ENCODE measurements around the gene FAF1.

The FAF1 gene

DNA sequence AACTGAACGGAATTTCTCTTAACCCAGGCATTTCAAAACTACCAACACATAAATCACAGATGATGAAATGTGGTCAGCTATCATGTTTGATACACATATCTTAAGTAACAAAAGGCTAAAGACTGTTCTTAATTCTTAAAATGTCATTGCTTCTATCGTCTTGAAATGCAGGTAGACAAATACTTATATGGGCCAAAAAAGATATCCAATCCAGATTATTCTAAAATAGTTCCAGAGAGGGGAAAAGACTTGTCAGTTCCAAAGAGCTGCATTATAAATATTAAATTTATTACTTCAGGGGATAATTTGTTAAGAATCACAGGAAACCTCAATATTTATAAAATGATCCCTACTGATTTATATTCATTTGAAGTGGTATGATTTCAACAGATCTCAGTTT, 259.4 kb downstream of the FAF1 start:
- no peak for DNase-seq (ENCODE audit: low spot score)

GRCh38 chr1:50700214-50700613, 259.9 kb downstream of the FAF1 start:
- no peak for DNase-seq (ENCODE audit: low spot score)

DNA sequence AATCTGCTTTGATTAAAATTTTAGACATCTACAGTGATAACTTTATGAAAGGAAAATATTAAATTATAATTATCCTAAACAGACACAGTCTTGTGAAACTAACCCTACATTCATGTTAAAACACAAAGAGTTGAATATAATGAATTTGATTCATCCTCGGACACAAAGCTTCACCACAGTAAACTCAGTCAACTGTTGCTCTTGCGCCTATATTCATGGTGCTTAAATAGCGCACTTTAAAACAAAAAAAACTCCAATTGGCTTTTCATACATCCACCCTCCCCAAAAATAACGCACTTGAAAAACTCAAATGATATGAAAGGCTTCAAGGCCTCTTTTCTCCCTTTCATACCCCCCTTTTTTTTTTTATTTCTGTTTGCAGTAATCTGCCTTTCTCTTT, 260.3 kb downstream of the FAF1 start:
- no peak for DNase-seq (ENCODE audit: low spot score)

GRCh38 chr1:50697440-50698421, 262.3 kb downstream of the FAF1 start:
- no peak for DNase-seq (ENCODE audit: low spot score)

- DNase-seq (ENCODE audit: low spot score) = no peak
Measured at GRCh38 chr1:50693829-50694228, 266.2 kb downstream of the FAF1 start.

DNA sequence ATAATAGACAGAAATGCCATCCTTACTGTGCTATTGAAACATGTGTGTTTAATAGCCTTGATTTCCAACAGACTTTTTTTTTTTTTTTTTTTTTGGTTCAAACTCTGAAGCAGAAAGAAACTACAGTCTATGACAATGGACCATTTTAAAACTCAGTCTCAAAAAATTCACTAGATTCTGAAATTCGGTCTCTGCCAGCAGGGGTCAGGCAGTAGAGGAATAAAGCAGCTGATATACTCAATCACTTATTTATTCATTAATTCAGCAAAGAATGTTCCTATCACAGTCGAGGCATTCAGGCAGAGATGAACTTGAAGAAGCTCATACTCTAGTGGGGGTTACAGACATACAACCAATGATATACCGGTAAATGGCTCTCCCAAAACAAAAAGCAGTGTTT, 275.9 kb downstream of the FAF1 start:
- DNase-seq (ENCODE audit: low spot score) = no peak

- no peak for DNase-seq (ENCODE audit: low spot score)
Measured at GRCh38 chr1:50681931-50682330, 278.1 kb downstream of the FAF1 start.

GRCh38 chr1:50667710-50668356, 292.2 kb downstream of the FAF1 start:
- no peak for DNase-seq (ENCODE audit: low spot score)

DNA sequence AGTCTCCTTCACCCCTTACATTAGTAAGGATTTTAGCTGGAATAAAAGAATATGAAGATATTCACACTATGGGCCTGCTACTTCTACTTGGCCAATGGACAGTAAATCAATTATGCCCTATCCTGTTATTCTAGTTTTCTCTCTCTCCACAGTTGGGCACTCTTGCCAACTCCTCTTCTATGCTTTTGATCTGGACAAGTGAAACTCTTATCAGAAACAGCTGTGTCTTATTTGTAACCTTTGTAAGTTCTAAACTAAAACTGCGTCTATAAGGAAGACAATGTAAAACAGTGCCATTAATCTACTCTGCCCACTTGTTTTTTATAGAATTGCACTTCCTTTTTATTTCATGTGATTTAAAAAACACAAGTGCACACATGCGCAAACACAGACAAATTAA, 292.8 kb downstream of the FAF1 start:
- no peak for DNase-seq (ENCODE audit: low spot score)

GRCh38 chr1:50666849-50667248, 293.2 kb downstream of the FAF1 start:
- DNase-seq (ENCODE audit: low spot score) = no peak

DNA sequence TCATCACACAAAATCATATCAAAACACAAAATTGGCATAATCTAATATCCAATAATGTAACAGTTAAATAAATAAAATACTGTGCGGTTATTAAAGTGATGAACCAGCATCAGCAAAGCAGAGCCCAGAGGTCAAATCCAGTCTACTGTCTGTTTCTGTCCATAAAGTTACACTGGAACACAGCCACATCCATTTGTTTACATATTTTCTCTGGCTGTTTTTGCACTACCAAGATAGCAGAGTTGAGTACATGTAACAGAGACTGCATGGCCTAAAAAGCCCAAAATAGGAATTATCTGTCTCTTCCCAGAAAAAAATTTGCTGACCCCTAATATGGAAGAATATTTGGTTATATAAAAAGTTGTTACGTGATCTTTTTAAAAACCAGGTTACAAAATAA, 294.7 kb downstream of the FAF1 start:
- DNase-seq (ENCODE audit: low spot score) = no peak

DNA sequence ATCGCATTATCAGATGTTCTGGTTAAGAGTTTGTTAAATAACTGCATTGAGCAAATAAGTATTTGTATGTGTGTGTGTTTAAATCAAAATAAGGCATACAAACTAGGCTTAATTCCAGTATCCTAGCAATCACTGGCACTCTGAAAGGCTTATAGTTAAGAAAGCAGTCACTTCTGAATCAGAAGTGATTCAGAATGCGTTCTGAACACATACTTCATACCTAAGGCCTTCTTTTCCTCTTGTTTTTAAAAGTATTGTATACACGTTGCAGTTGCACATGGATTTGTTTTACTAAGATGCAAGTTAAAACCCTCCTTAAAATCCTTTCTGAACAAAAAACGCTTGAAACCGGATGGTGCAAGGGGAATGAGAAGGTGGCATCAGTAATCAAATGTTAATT, 298.4 kb downstream of the FAF1 start:
- DNase-seq (ENCODE audit: low spot score) = no peak

- DNase-seq (ENCODE audit: low spot score) = no peak
Measured at GRCh38 chr1:50659107-50659662, 300.9 kb downstream of the FAF1 start.

DNA sequence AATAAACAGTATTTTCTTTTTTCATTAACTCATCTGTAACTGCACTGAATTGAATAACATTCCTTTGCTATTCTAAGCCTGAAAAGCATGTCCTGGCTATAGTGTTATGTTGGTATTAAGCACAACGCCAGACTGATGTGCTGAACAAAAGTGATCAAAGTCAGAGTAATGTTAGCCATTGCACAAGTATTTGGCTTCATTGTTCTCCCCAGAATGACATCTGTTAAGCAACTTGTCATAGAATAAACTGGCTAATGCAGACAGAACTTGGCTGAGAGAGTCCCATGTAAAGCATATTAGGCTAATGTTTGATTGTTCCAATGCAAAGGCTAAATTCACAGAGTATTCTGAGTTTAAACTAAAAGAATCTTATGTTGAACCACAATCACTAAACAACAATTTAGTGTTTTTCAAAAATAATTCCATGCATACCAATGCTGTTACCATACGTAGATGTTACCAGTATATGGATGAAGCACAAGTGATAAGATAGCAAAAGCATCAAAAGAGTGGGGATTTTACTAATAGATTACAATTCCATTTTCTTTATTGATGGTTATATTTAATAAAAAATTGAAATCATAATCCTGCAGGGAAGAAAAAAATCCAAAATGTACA, 301.5 kb downstream of the FAF1 start:
- no peak for DNase-seq (ENCODE audit: low spot score)

- DNase-seq (ENCODE audit: low spot score) = no peak
Measured at GRCh38 chr1:50656931-50657330, 303.1 kb downstream of the FAF1 start.

DNA sequence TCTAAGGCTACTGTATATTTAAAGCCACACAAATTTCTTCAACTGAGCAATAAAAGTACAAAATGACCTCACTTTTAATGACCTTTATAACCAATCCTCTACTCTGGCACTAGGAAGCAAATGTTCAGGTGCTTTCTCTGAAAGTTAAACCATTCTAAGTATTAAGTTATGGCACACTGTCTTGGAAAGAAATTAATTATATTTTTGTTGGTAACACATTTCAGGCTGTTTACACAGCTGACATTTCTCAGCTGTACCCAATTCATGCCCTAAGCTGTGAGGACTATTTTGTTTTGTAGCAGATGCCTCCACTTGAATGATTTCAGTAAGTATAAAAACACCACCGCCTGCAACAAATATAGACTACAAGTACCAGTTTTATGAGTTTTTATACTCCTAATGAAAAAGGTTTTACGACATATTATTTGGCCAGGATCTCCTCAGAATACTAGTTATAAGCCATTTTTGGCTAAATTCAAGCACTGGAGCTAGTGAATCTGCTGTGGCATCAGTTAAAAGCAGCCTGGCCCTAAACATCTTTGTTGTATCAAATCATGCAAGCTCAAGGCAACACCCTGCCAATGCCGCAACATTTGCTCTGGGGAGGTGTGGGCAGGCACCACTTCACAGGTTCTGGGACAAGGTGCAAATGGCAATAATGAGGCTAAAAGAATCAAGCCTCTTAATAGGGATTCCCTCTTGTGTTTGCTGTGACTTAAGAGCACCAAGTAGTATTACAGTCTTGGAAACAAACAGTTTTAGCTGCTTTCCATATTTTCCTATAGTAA, 308.4 kb downstream of the FAF1 start:
- DNase-seq (ENCODE audit: low spot score) = no peak

DNA sequence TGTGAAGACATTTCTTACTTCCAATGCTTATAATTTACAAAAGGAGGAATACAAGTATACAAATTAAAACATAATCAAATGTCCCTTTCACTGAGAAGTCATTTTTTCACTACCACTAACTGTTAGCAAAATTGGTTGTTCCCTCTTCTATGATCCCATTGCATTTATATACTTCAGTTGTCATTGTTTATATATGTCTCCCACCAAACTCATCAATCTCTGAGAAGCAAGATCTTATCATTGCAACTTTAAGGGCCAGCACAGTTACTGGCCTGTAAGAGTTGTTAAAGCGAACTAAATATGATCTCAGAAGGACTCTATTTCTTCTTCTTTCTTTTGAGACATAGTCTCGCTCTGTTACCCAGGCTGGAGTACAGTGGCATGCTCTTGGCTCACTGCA, 313.5 kb downstream of the FAF1 start:
- DNase-seq (ENCODE audit: low spot score) = no peak

DNA sequence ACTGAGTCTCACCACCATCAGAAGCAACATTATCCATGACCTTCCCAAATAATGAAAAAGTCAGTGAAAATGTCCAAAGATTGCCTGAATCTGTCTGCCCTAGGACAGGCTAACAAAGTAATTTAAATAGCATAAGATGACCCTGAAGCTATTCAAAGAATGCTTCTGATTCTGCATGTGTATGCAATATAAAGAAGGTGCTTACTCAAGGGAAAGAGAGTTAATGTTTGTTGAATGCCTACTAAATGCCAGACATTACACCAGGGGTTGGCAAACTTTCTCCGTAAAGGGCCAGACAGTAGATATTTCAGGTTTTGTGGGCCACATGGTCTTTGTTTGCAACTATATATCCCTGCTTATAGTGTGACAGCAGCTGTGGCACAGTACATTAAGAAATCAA, 314.9 kb downstream of the FAF1 start:
- no peak for DNase-seq (ENCODE audit: low spot score)

DNA sequence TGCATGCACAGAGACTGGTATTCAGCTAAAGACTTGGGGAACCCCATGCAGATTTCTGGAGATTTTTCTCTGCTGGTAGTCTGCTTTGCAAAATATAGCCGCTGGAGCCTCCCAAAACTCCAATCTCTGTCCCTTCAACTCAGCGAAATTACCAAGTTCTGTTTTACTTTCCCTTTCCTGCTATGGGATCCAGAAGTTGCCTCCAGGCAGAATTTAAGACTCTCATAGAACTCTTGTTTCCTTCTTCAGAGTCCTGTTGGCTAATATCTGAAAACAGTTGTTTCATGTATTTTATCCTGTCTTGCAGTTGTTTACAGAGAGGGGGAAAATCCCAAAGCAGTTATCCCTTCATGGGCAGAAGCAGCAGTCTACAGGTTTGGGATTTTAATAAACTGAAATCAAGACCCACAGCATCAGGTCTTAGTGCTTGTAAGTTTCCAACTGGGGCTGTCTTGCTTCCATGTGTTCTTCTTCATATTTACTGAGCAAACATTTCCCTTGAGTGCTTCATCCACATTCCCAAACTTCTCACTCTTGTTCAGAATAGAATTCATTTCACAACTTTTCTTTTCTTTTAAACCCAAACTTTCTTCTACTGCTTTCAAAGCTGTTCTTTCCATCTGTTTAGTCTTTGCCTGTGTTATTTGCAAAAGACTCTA, 315.5 kb downstream of the FAF1 start:
- no peak for DNase-seq (ENCODE audit: low spot score)

DNA sequence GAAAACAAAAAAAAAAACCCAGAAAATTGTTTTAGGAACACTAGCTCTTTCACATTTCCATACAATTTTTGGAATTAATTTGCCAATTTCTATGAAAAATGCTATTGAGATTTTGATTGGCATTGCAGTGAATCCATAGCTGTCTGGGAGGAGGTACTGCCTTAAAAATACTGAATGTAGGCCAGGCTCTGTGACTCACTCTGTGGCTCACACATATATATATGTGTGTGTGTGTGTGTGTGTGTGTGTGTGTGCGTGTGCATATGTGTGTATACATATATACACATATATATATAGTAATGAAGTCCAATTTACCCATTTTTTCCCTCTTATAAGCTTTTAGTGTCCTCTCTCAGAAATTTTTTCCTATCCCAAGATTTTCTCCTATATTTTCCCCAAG, 322.6 kb downstream of the FAF1 start:
- DNase-seq (ENCODE audit: low spot score) = no peak

GRCh38 chr1:50634251-50634650, 325.8 kb downstream of the FAF1 start:
- DNase-seq (ENCODE audit: low spot score) = no peak

Measured in CD4-positive, alpha-beta T cell treated with Interleukin-6 at 100 ng/mL for 8 hours (primary cell).